Myocyte (in vitro differentiated cells): Measurements from ENCODE around the gene NELFCD. TPM values are rescaled to one million over a fixed set of nuclear protein-coding genes. Genes with fewer than 3 reads are reported as not detected.

ENCODE experiments used
- DNase-seq: peaks from one replicate; pipeline ENCODE4 v3.0.0-alpha.2; 2012; ENCODE audit warnings: low read depth
- total RNA-seq: library from RNA; depleted of rRNA; stranded (reverse); fragments of >200 nt; gene quantifications from 2 replicates; pipeline ENCODE4 v1.2.3, GENCODE V29; 2014

NELFCD gene
- total RNA-seq, 1 donor from 2014 or later, result 32.0 TPM

- no peak for DNase-seq
Measured at GRCh38 chr20:59043698-59044097, 62.6 kb downstream of the NELFCD start.

- no peak for DNase-seq
Measured at GRCh38 chr20:59044295-59044694, 63.2 kb downstream of the NELFCD start.

Other genes with a start within 250 kb of the NELFCD start
- not detected in 2 replicates for gene GNAS-AS1, start 130.4 kb upstream of the NELFCD start, total RNA-seq
- 684 and 714 TPM in 2 replicates for gene GNAS, start 128.5 kb upstream of the NELFCD start, total RNA-seq
- gene CTSZ, start 26.0 kb downstream of the NELFCD start, total RNA-seq, result 69.6 and 74.7 TPM in 2 replicates
- not detected in 2 replicates for gene TUBB1, start 38.2 kb downstream of the NELFCD start, total RNA-seq
- gene ATP5F1E, start 51.1 kb downstream of the NELFCD start, total RNA-seq, result 24.7 and 29.0 TPM in 2 replicates
- 68.3 and 74.2 TPM in 2 replicates for gene PRELID3B, start 61.5 kb downstream of the NELFCD start, total RNA-seq
- gene ZNF831, start 182.6 kb downstream of the NELFCD start, total RNA-seq, result not detected in 2 replicates